Erythroblast (primary cell): ENCODE data around the gene CXCL1.

Source experiments
- GATA1 ChIP-seq: IDR thresholded peaks from 2 replicates; pipeline ENCODE4 v1.6.1; 2011; ENCODE audit warnings: low read depth, mild to moderate bottlenecking, control low read depth, low read length, moderate library complexity
- POLR2A ChIP-seq: IDR thresholded peaks from 2 replicates; pipeline ENCODE4 v1.6.1; 2011; ENCODE audit warnings: mild to moderate bottlenecking, low read length

GRCh38 chr4:73875401-73875800 lies 6.2 kb downstream of the CXCL1 start:
- TF ChIP-seq POLR2A (no peak), GATA1 (no peak)
